SK-N-SH treated with all-trans-retinoic acid at 6 μM for 48 hours (cell line): ENCODE data around the gene HRH3.

Experiments
- ATAC-seq: fragments of 200-7000 bp; cut with Tn5 transposase; 3 replicates; pipeline ENCODE4 v1.9.1; 2020; ENCODE audit warnings: mild to moderate bottlenecking, moderate library complexity
- ARNTL ChIP-seq: fragments of 450-650 bp; formaldehyde crosslinking; IDR thresholded peaks from 2 replicates; pipeline ENCODE4 v1.5.0; 2020; ENCODE audit warnings: low read depth, mild to moderate bottlenecking, moderate library complexity, borderline replicate concordance
- BACH2 ChIP-seq: fragments of 250-450 bp; sonication (Bioruptor Pico); IDR thresholded peaks from 2 replicates; pipeline ENCODE4 v1.9.0; 2021; ENCODE audit warnings: mild to moderate bottlenecking, borderline replicate concordance
- CREB5 ChIP-seq: fragments of 250-450 bp; sonication (Bioruptor Pico); IDR thresholded peaks from 2 replicates; pipeline ENCODE4 v1.5.1; 2020; ENCODE audit warnings: low read depth, mild to moderate bottlenecking, moderate library complexity
- CSDC2 ChIP-seq: fragments of 250-450 bp; sonication (Bioruptor Pico); IDR thresholded peaks from 2 replicates; pipeline ENCODE4 v1.5.0; 2020; ENCODE audit warnings: mild to moderate bottlenecking, moderate library complexity
- ESRRG ChIP-seq: fragments of 250-450 bp; sonication (Bioruptor Pico); IDR thresholded peaks from 2 replicates; pipeline ENCODE4 v1.6.1; 2021; ENCODE audit warnings: mild to moderate bottlenecking
- GLIS3 ChIP-seq: fragments of 250-450 bp; sonication (Bioruptor Pico); IDR thresholded peaks from 2 replicates; pipeline ENCODE4 v1.5.0; 2020; ENCODE audit warnings: mild to moderate bottlenecking, moderate library complexity
- ISL1 ChIP-seq: fragments of 250-450 bp; sonication (Bioruptor Pico); IDR thresholded peaks from 2 replicates; pipeline ENCODE4 v2.1.2; 2022; ENCODE audit warnings: mild to moderate bottlenecking, moderate library complexity
- OSR1 ChIP-seq: fragments of 250-450 bp; sonication (Bioruptor Pico); IDR thresholded peaks from 2 replicates; pipeline ENCODE4 v1.8.0; 2022; ENCODE audit warnings: moderate library complexity, mild to moderate bottlenecking, inconsistent platforms
- PATZ1 ChIP-seq: fragments of 250-450 bp; sonication (Bioruptor Pico); IDR thresholded peaks from 2 replicates; pipeline ENCODE4 v1.8.0; 2020; ENCODE audit warnings: mild to moderate bottlenecking, moderate library complexity, borderline replicate concordance
- PPARA ChIP-seq: fragments of 250-450 bp; sonication (Bioruptor Pico); IDR thresholded peaks from 2 replicates; pipeline ENCODE4 v1.5.0; 2020; ENCODE audit warnings: mild to moderate bottlenecking, borderline replicate concordance
- RARB ChIP-seq: fragments of 250-450 bp; sonication (Bioruptor Pico); IDR thresholded peaks from 2 replicates; pipeline ENCODE4 v1.8.0; 2021; ENCODE audit warnings: mild to moderate bottlenecking, moderate library complexity
- TCF4 ChIP-seq: fragments of 250-450 bp; sonication (Bioruptor Pico); IDR thresholded peaks from 2 replicates; pipeline ENCODE4 v1.8.0; 2021; ENCODE audit warnings: mild to moderate bottlenecking, moderate library complexity, borderline replicate concordance
- TOX ChIP-seq: fragments of 250-450 bp; sonication (Bioruptor Pico); IDR thresholded peaks from 2 replicates; pipeline ENCODE4 v1.8.0; 2021; ENCODE audit warnings: mild to moderate bottlenecking, moderate library complexity, borderline replicate concordance
- ZC3H10 ChIP-seq: fragments of 250-450 bp; sonication (Bioruptor Pico); IDR thresholded peaks from 2 replicates; pipeline ENCODE4 v1.5.1; 2021; ENCODE audit warnings: mild to moderate bottlenecking, moderate library complexity
- ZFP3 ChIP-seq: fragments of 250-450 bp; sonication (Bioruptor Pico); IDR thresholded peaks from 2 replicates; pipeline ENCODE4 v1.5.0; 2020; ENCODE audit warnings: mild to moderate bottlenecking, moderate library complexity
- ZFP30 ChIP-seq: fragments of 450-650 bp; formaldehyde crosslinking; IDR thresholded peaks from 2 replicates; pipeline ENCODE4 v1.5.0; 2022; ENCODE audit warnings: mild to moderate bottlenecking, moderate library complexity
- ZNF565 ChIP-seq: fragments of 450-650 bp; formaldehyde crosslinking; conservative IDR thresholded peaks from 2 replicates; pipeline ENCODE4 v1.5.0; 2020; ENCODE audit warnings: low read depth, mild to moderate bottlenecking, moderate library complexity
- ZNF70 ChIP-seq: fragments of 450-650 bp; formaldehyde crosslinking; IDR thresholded peaks from 2 replicates; pipeline ENCODE4 v1.5.0; 2020; ENCODE audit warnings: mild to moderate bottlenecking, moderate library complexity
- ZNF8 ChIP-seq: fragments of 450-650 bp; formaldehyde crosslinking; IDR thresholded peaks from 2 replicates; pipeline ENCODE4 v1.5.0; 2020; ENCODE audit warnings: mild to moderate bottlenecking, moderate library complexity
- TF ChIP-seq, protein P1 (sequence below): fragments of 250-450 bp; sonication (Bioruptor Pico); IDR thresholded peaks from 2 replicates; pipeline ENCODE4 v1.8.0; 2021; ENCODE audit warnings: low read depth, mild to moderate bottlenecking, moderate library complexity, borderline replicate concordance
- TF ChIP-seq, protein P2 (sequence below): fragments of 250-450 bp; sonication (Bioruptor Pico); IDR thresholded peaks from 2 replicates; pipeline ENCODE4 v1.5.0; 2020; ENCODE audit warnings: mild to moderate bottlenecking, moderate library complexity

HRH3 gene

DNA sequence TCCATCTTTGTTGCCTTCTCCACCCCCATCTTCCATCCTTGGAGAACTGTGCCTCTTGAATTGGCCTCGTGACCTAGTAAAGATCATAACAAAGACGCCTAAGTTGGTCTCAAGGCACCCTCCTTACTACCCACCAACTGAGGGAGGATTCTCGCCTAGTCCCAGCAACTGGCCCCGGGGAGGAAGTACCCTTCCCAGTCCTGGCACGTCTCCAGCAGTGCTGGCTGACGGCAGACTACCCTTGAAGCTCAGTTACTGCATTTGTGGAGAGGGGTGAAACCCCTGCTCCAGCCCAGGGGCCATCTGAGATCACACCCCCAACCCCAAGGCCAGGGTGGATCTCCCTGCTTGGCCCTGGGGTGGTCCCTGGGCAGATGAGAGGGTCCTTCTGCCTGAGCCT lies 16.1 kb upstream of the HRH3 start:
- TF ChIP-seq CSDC2 (CRISPR knock-in tag): no peak
- no peak for ATAC-seq

GRCh38 chr20:62235777-62236157 lies 15.7 kb upstream of the HRH3 start:
- ATAC-seq: no peak
- no peak for TF ChIP-seq GLIS3 (CRISPR knock-in tag)
- no peak for TF ChIP-seq BACH2
- TF ChIP-seq ZFP30 (CRISPR knock-in tag): no peak
- no peak for TF ChIP-seq PATZ1
- TF ChIP-seq ESRRG (CRISPR knock-in tag): no peak
- TF ChIP-seq ZNF565 (CRISPR knock-in tag): no peak
- TF ChIP-seq CREB5 (CRISPR knock-in tag): no peak
- TF ChIP-seq, protein P1, sequence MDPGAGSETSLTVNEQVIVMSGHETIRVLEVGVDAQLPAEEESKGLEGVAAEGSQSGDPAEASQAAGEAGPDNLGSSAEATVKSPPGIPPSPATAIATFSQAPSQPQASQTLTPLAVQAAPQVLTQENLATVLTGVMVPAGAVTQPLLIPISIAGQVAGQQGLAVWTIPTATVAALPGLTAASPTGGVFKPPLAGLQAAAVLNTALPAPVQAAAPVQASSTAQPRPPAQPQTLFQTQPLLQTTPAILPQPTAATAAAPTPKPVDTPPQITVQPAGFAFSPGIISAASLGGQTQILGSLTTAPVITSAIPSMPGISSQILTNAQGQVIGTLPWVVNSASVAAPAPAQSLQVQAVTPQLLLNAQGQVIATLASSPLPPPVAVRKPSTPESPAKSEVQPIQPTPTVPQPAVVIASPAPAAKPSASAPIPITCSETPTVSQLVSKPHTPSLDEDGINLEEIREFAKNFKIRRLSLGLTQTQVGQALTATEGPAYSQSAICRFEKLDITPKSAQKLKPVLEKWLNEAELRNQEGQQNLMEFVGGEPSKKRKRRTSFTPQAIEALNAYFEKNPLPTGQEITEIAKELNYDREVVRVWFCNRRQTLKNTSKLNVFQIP (CRISPR knock-in tag): no peak
- TF ChIP-seq ZNF70 (CRISPR knock-in tag): no peak
- TF ChIP-seq ZFP3 (CRISPR knock-in tag): no peak
- no peak for TF ChIP-seq ISL1 (CRISPR knock-in tag)
- TF ChIP-seq, protein P2, sequence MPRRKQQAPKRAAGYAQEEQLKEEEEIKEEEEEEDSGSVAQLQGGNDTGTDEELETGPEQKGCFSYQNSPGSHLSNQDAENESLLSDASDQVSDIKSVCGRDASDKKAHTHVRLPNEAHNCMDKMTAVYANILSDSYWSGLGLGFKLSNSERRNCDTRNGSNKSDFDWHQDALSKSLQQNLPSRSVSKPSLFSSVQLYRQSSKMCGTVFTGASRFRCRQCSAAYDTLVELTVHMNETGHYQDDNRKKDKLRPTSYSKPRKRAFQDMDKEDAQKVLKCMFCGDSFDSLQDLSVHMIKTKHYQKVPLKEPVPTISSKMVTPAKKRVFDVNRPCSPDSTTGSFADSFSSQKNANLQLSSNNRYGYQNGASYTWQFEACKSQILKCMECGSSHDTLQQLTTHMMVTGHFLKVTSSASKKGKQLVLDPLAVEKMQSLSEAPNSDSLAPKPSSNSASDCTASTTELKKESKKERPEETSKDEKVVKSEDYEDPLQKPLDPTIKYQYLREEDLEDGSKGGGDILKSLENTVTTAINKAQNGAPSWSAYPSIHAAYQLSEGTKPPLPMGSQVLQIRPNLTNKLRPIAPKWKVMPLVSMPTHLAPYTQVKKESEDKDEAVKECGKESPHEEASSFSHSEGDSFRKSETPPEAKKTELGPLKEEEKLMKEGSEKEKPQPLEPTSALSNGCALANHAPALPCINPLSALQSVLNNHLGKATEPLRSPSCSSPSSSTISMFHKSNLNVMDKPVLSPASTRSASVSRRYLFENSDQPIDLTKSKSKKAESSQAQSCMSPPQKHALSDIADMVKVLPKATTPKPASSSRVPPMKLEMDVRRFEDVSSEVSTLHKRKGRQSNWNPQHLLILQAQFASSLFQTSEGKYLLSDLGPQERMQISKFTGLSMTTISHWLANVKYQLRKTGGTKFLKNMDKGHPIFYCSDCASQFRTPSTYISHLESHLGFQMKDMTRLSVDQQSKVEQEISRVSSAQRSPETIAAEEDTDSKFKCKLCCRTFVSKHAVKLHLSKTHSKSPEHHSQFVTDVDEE: no peak
- TF ChIP-seq PPARA: no peak
- TF ChIP-seq ZNF8 (CRISPR knock-in tag): no peak
- no peak for TF ChIP-seq ZC3H10 (CRISPR knock-in tag)
- TF ChIP-seq CSDC2 (CRISPR knock-in tag): no peak
- no peak for TF ChIP-seq TCF4
- no peak for TF ChIP-seq OSR1 (CRISPR knock-in tag)

- TF ChIP-seq, protein P1 (CRISPR knock-in tag): no peak
- TF ChIP-seq PATZ1 (no peak), BACH2 (no peak), CREB5 (CRISPR knock-in tag) (no peak), TOX (CRISPR knock-in tag) (no peak), ZNF70 (CRISPR knock-in tag) (no peak), ZFP3 (CRISPR knock-in tag) (no peak), RARB (CRISPR knock-in tag) (no peak), ARNTL (CRISPR knock-in tag) (no peak)
- no peak for ATAC-seq
Measured at GRCh38 chr20:62235001-62235776, 15.1 kb upstream of the HRH3 start.
